Measurements from ENCODE around the gene CALML4.
"Not testable (repeated sequence)": the region's sequence is repeated elsewhere in the genome, so short reads cannot be mapped to it uniquely, and the experiment has no call there.

Gene CALML4

GRCh38 chr15:68190048-68190447 is 15.1 kb downstream of the CALML4 start:
- no peak for DNase-seq (ENCODE audit: low spot score)

- DNase-seq (ENCODE audit: low spot score): no peak
Measured at GRCh38 chr15:68188647-68189046, 16.5 kb downstream of the CALML4 start.

- DNase-seq (ENCODE audit: low spot score): no peak
Measured at GRCh38 chr15:68187559-68187958, 17.6 kb downstream of the CALML4 start.

GRCh38 chr15:68186671-68187397 is 18.3 kb downstream of the CALML4 start:
- DNase-seq (ENCODE audit: low spot score): no peak

GRCh38 chr15:68184616-68185480 is 20.3 kb downstream of the CALML4 start:
- DNase-seq (ENCODE audit: low spot score): no peak

GRCh38 chr15:68183616-68184315 is 21.4 kb downstream of the CALML4 start:
- no peak for DNase-seq (ENCODE audit: low spot score)

- DNase-seq (ENCODE audit: low spot score): no peak
Measured at GRCh38 chr15:68177742-68178141, 27.4 kb downstream of the CALML4 start.

- DNase-seq (ENCODE audit: low spot score): no peak
Measured at GRCh38 chr15:68176601-68177000, 28.5 kb downstream of the CALML4 start.

GRCh38 chr15:68175526-68175925 is 29.6 kb downstream of the CALML4 start:
- DNase-seq (ENCODE audit: low spot score): no peak

GRCh38 chr15:68173119-68173518 is 32.0 kb downstream of the CALML4 start:
- DNase-seq (ENCODE audit: low spot score): no peak

GRCh38 chr15:68172037-68172436 is 33.1 kb downstream of the CALML4 start:
- not testable (repeated sequence) for DNase-seq (ENCODE audit: low spot score)

GRCh38 chr15:68166847-68167246 is 38.3 kb downstream of the CALML4 start:
- DNase-seq (ENCODE audit: low spot score): no peak

GRCh38 chr15:68163191-68163590 is 41.9 kb downstream of the CALML4 start:
- no peak for DNase-seq (ENCODE audit: low spot score)

- no peak for DNase-seq (ENCODE audit: low spot score)
Measured at GRCh38 chr15:68158046-68158628, 47.0 kb downstream of the CALML4 start.

- no peak for DNase-seq (ENCODE audit: low spot score)
Measured at GRCh38 chr15:68157074-68157473, 48.1 kb downstream of the CALML4 start.

- peak; percentile 62 for DNase-seq (ENCODE audit: low spot score)
Measured at GRCh38 chr15:68154923-68155559, 50.1 kb downstream of the CALML4 start.

GRCh38 chr15:68152342-68152741 is 52.8 kb downstream of the CALML4 start:
- DNase-seq (ENCODE audit: low spot score): no peak

- no peak for DNase-seq (ENCODE audit: low spot score)
Measured at GRCh38 chr15:68151277-68151676, 53.9 kb downstream of the CALML4 start.

GRCh38 chr15:68150187-68150586 is 54.9 kb downstream of the CALML4 start:
- DNase-seq (ENCODE audit: low spot score): no peak

- DNase-seq (ENCODE audit: low spot score): no peak
Measured at GRCh38 chr15:68149059-68149458, 56.1 kb downstream of the CALML4 start.

GRCh38 chr15:68148039-68148438 is 57.1 kb downstream of the CALML4 start:
- DNase-seq (ENCODE audit: low spot score): no peak

- no peak for DNase-seq (ENCODE audit: low spot score)
Measured at GRCh38 chr15:68145706-68146105, 59.4 kb downstream of the CALML4 start.

Measured in NAMALWA (cell line).